NCI-H1092 (cell line): Measurements from ENCODE around the gene WAS.
"Not testable (repeated sequence)": the region's sequence is repeated elsewhere in the genome, so short reads cannot be mapped to it uniquely, and the experiment has no call there.

ENCODE experiments used
- DNase-seq: peaks from one replicate; lab custom pipeline; 2025; lab: John Stamatoyannopoulos, UW

WAS gene

DNA sequence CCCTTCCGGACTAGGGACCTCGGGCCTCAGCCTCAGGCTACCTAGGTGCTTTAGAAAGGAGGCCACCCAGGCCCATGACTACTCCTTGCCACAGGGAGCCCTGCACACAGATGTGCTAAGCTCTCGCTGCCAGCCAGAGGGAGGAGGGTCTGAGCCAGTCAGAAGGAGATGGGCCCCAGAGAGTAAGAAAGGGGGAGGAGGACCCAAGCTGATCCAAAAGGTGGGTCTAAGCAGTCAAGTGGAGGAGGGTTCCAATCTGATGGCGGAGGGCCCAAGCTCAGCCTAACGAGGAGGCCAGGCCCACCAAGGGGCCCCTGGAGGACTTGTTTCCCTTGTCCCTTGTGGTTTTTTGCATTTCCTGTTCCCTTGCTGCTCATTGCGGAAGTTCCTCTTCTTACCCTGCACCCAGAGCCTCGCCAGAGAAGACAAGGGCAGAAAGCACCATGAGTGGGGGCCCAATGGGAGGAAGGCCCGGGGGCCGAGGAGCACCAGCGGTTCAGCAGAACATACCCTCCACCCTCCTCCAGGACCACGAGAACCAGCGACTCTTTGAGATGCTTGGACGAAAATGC lies at the start of gene WAS:
Gene WAS, plus strand, starts transcription at position 389 of the 572 bp plus-strand sequence. Its CDS starts 55 bp downstream, at position 444.
- DNase-seq = no peak

DNA sequence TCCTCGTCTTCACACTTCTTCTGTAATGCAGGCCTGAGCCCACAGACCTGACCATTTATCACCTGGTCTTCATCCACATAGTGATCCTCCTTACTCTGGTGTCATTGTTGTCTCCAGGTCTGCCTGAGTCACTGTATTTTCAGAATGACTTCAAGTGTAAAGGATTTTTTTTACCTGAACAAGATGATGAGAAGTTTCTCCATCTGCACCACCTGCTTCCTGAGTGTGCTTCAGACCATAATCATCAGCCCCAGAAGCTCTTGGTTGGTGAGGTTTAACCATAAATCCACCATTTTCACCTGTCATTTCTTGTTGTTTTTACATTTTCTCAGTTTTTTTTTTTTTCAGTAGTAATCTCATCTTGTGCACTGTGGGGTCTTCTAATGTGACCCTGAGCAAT lies 47.3 kb upstream of the WAS start:
- no peak for DNase-seq

GRCh38 chrX:48636776-48637175 lies 46.8 kb upstream of the WAS start:
- DNase-seq = no peak

DNA sequence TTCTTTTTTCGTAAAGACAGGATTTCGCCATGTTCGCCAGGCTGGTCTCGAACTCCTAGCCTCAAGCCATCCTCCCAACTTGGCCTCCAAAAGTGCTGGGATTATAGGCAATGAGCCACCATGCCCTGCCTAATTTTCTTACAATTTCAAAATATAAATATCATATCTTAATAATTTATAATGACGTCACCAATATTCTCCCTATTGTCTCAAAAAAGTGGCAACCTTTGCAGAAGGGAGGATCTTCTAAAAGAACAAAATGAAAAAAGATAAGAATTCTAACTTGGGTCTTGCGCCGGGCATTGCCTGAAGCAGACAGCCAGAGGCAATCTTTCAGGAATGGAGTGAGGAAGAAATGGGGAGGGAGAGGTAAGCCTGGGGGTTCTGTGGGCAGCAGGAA lies 37.9 kb upstream of the WAS start:
- DNase-seq = no peak

DNA sequence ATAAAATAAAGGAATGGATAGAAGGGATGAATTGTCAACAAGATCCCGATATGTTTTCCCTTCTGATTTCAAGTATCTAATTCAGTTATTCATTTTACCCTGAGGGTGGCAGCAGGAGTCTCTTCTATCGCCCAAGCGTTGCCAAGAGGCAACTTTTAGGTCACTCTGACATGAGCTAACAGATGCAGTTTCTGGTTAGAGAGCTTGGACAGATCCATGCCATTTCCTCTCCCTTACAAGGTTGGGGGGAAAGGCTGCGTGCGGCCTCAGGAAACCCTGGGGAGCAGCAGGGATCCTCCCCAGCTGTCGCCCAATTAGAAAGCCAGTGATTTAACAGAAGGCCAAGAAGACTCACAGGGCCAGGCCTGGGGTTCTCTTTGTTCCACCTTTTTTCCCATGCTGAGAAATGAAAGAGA lies 35.3 kb upstream of the WAS start:
- peak; percentile 28 for DNase-seq

DNA sequence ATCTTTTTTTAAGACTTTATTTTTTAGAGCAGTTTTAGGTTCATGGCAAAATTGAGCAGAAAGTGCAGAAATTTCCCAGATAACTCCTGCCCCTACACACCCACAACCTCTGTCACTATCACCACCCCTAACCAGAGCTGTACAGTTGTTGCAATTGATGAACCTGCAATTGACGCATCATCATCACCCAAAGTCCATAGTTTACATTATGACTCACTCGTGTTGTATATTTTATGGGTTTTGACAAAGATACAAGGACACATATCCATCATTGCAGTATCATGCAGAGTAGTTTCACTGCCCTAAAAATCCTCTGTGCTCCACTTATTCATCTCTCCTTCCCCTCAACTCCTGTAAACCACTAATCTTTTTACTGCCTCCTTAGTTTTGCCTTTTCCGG lies 34.5 kb upstream of the WAS start:
- no peak for DNase-seq

- not testable (repeated sequence) for DNase-seq
These were observed 31.5 kb upstream of the WAS start for GRCh38 chrX:48652055-48652579.

- DNase-seq = not testable (repeated sequence)
These were observed 28.9 kb upstream of the WAS start for GRCh38 chrX:48654746-48655145.

- not testable (repeated sequence) for DNase-seq
These were observed 23.9 kb upstream of the WAS start for GRCh38 chrX:48659686-48660085.

DNA sequence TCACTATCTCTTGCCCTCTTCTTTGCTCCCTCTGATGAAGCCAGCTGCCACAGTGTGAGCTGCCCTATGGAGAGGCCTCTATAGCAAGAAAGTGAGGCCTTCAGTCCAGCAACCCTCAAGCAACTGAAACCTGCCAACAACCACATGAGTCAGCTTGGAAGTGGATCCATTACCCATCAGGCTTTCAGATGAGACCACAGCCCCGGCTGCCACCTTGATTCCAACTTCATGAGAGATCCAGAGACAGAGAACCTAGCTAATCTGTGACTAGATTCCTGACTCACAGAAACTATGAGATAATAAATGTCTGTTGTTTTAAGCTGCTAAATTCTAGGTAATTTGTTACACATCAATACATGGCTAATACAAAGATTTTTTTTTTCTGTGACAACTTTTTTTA lies 20.4 kb upstream of the WAS start:
- DNase-seq = no peak

GRCh38 chrX:48664156-48664555 lies 19.4 kb upstream of the WAS start:
- DNase-seq = no peak

- no peak for DNase-seq
These were observed 17.6 kb upstream of the WAS start for GRCh38 chrX:48665991-48666390.

GRCh38 chrX:48666649-48667048 lies 16.9 kb upstream of the WAS start:
- no peak for DNase-seq

DNA sequence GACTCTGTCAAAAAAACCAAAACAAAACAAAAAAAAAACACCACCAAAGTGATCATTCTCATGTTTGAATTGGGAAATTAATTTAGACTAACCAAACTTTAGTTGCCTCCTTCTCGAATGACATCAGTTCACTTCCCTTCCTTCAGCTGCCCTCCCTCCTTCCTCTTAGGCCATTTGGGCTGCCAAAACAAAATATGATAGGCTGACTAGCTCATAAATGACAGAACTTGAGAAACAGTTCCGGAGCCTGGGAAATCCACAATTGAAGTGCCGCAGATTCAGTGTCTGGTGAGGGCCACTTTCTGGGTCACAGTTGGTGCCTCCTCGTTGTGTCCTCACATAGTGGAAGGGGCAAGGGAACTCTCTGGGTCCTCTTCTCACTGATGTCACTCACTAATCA lies 16.1 kb upstream of the WAS start:
- DNase-seq = no peak

- not testable (repeated sequence) for DNase-seq
These were observed 15.4 kb upstream of the WAS start for GRCh38 chrX:48668187-48668586.

DNA sequence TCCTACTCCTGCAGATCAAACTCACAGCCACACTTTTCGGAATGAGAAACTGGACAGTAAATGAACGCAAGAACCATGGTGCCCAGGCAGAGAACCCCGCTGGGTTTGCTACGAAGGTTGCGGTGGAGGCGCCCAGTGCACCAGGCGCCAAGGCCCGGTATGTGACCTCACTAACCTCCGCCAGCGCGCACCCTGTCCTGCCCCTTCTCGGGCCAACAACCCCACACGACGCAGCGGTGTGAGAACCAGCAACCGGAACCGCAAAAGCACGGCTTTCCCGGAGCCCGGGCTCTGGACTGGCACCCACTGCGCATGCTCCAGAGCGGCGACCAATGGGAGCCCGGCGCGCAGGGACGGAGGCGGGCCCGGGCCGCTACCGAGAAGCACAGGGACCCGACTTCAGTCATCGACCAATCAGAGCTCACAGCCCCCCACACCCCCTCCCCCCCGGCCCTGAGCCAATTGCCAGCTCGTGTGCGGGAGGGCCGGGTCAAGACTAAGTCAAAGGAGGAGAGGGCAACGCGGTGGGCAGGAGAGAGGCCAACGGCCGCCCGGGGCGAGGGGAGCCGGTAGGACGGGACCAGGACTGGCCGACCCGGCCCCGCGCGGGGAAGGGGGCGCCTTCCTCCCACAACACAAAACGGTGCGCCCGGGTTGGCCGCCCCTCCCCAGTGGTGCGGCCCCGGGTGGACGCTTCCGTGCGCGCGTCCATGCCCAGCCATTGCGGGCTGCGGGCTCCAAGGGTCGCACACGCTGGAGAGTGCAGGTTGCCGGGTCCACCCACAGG lies 7.3 kb upstream of the WAS start:
- peak; percentile 88 for DNase-seq

- no peak for DNase-seq
These were observed 6.7 kb upstream of the WAS start for GRCh38 chrX:48676893-48677270.

DNA sequence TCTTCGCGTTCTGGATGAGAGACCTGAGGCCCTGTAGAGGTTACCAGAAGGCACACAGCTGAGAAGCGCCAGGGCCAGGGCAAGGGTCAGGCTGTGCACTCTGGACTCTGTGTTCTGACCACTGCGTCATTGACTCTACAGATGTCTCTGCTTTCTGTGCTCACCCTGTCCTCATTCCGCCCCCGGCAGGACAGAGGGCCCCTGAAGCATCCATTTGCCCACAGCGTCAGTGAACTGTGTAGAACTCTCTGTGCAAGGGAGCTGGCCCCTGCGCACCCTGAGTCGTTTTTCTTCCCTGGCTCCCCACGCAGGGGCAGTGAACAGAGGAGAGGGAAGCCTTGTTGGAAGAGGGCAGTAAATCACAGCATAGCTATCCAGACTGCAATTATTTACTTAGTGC lies 6.1 kb upstream of the WAS start:
- no peak for DNase-seq

DNA sequence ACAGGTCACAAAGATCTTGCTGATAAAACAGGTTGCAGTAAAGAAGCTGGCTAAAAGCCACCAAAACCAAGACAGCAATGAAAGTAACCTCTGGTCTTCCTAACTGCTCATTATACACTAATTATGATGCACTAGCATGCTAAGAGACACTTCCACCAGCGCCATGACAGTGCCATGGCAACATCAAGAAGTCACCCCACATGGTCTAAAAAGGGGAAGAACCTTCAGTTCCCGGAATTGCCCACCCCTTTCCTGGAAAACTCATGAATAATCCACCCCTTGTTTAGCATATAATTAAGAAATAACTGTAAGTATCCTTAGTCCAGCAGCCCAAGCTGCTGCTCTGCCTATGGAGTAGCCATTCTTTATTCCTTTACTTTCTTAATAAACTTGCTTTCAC lies 3.1 kb upstream of the WAS start:
- not testable (repeated sequence) for DNase-seq

- not testable (repeated sequence) for DNase-seq
These were observed 2.7 kb upstream of the WAS start for GRCh38 chrX:48680925-48681324.

DNA sequence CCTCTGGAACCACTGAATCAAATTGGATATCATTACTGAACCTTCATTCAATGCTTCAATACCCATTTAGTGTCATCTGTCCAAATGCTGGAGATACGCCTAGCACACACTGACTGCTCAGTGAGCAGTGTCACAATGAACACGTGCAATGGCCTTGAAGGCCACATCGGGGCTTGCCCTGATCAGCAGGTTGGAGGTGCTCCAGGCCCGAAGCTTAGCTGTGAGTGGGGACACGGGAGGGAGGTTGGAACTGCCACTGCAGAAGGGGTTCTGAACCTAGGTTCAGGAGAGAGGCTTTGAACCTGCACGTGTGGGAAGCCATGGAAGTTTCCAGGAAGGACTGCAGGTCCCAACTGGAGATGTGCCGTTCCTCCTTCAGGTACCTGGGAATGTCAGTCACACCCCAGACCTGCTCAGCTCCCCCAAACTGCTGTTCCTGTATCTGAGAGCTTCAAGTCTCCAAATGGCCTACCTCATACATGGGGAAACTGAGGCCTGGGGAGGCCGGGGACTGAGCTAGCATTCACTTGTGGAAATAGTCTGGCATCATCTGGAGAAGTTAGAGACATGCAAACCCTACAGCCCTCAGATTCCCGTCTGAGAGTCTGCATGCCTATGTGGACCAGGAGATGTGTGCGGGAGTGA lies 1.9 kb upstream of the WAS start:
- DNase-seq = no peak

GRCh38 chrX:48682795-48683194 lies 804 bp upstream of the WAS start:
- not testable (repeated sequence) for DNase-seq

DNA sequence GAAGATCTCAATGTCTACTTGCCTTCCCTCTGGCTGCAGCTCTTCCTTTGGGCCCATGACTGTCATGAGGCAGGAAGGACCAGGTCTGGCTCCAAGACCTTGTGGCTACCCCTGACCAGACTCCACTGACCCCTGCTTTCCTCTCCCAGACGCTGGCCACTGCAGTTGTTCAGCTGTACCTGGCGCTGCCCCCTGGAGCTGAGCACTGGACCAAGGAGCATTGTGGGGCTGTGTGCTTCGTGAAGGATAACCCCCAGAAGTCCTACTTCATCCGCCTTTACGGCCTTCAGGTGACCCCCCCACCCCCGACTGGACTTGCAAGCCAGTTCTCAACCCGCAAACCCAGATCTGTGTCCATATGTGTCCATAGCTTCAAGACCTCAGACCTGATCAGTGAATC lies 535 bp downstream of the WAS start:
- DNase-seq = no peak
